Measurements from ENCODE around the gene SMAD3.

The SMAD3 gene

DNA sequence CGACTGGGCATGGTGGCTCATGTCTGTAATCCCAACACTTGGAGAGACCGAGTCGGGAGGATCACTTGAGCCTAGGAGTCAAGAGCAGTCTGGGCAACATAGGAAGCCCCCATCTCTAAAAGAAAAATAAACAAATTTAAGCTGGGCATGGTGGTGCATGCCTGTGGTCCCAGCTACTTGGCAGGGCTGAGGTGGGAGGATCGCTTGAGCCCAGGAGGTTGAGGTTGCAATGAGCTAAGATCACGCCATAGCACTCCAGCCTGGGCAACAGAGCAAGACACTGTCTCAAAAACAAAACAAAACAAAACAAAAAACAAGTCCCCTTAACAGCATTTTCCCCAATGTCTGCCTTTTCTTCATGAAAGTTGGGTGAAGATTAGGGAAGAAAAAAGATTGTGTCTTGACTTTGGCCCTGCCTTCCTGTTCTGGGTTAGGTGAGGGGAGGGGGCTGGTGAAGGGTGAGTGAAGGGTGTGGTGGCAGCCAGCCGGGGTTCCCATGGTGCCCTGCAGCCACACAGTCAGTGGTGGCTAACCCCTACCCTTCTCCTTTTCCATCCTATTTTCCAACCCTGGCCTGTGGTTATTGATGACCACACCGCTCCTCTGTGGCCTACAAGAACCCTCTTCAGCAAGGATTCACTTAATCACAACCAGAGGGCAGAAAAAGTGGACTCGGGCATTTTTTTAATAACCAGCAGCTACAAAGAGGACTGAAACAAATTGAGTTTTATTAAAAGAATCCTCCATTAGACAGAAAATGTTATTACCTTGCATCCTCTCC, 28.4 kb upstream of the SMAD3 start:
- DNase-seq: no peak

DNA sequence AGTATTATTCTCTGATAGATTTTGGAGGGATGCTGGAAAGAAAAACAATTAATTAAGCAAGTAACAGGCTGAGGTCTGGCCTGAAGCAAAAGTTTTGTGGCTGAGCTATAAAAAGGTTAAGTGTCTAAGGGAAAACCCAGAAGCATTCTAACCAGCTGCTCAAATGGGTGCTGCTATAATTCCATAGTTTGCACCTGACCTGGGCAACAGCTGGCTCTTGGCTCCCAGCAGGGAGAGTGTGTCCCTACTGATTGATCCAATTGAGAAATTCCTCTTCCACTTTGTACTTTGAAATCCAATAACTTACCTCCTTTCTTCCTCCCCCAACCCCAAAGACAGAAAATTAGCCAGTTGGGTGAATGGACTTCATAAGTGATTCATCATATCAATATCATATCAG, 27.7 kb upstream of the SMAD3 start:
- DNase-seq: no peak

DNA sequence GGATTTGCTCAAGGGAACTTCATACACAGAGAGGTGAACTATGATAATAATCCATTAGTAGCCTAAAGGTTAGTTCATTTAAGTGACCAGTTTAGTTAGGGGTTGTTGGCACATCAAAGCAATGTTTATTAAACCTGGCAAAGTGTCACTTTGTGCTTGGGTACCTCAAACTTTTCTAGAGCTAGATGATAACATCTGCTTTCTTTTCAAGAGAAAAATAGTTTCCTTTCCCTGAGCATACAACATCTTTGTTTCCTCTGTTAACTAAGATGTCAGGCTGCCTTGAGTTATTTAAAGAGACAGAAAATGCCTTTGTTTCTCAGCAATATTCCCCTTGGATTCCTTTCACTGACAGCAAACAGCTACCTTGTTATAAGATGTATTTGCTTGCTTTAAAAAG, 26.7 kb upstream of the SMAD3 start:
- DNase-seq: no peak

DNA sequence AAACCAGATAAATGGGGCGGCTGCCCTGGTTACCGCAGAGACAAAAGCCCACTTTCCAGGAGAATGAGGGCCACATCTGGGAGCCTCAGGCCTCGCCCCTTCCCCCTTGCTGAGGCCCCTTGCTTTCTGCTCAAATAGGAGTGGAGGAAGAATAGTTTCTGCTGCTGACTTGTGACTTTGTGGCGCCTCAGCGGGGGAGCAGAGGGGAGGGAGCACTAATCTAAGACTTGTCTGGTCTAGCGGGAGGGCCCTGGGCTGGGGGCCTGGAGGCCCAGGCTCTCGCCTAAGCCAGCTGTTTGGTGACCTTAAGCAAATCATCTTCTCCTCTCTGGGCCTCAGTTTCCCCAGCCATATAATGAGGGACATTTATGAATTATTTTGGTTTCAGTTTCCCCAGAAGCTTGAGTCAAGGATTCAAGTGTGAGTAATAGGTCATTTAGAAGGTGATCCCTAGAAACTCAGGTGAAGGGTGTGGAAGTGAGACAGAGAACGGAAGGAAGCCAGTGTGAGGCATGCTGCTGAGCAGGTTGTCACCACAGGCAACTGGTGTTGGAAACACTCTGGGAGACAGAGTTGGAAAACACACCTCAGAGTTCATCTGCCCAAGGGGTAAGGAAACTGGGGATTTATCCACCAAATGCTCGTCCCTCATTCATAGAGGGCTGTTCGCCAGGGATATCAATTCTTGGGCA, 25.9 kb upstream of the SMAD3 start:
- DNase-seq: no peak

DNA sequence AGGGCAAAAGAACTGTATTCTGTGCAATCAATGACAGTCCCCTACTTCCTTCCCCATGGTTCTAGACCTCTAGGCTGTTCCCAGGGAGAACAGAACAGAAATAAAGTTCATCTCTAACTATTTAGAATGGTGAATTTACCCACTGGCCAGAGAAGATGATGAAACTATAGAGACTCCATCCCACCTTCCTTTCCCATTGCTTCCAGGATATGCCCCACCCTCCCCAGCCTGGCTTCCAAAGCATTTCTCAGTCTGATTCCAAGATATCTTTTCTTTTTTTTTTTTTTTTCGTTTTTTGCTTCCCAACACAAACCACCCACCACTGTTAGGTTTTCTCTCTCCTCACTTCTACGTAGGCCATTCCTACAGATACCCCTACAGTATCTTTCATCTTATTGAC, 25.1 kb upstream of the SMAD3 start:
- no peak for DNase-seq

DNA sequence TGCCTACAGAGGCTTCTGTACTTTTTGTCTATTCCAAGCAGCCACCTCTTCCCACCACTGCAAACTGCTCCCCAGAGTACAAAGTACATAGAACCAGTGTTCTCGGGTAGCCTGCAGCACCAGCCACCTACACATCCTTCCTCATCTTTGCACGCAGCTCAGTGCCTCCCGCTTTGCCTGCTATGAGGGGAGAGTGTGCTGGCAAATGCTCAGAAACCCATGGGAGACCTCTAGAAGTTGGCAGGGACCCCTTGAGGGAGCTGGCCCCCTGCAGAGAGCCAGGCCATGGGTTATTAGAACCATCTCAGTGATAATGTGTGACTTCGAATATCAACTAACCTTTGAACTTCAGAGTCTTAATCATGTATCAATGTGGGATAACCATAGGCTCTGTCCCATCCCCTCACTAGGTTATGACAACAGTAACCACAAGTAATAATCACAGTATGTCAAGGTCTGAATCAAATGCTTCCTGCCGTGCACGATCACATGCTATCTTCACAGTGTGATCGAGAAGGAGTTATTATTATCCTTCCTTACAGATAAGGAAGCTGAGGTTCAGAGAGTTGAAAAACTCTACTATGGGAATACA, 22.8 kb upstream of the SMAD3 start:
- no peak for DNase-seq

DNA sequence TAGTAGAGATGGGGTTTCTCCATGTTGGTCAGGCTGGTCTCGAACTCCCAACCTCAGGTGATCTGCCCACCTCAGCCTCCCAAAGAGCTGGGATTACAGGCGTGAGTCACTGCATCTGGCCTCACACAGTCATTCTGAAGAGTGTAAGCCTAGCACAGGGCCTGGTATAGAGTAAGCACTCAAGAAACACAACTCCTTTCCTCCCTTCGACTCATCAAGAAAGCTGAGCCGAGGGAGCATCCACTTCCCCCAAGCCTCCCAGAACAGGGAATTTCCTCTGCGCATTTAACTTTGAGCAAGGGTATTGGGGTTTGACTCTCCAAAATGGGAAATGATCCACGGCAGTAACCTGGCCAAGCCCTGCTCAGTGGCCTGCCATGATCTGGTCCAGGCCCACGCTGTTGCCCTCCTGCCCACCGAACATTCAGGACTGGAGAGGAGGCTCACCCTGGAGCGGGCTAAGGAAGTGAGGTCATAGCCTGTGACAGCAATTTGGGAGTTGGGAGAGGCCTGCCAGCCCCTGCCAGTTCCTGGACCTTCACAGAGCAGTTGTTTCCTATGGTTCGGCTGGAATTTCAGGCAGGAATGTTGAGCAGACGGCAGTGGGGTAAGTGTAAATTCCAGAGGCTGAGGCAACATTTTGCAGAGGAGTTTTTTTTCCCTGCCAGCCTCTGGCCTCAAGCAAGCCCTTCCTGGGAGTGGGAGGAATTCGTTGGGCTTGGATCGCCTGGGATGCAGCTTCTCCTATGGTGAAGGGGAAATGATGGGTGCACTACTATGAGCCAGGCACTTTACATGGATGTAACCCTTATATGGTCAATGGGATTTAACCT, 21.2 kb upstream of the SMAD3 start:
- DNase-seq: no peak

DNA sequence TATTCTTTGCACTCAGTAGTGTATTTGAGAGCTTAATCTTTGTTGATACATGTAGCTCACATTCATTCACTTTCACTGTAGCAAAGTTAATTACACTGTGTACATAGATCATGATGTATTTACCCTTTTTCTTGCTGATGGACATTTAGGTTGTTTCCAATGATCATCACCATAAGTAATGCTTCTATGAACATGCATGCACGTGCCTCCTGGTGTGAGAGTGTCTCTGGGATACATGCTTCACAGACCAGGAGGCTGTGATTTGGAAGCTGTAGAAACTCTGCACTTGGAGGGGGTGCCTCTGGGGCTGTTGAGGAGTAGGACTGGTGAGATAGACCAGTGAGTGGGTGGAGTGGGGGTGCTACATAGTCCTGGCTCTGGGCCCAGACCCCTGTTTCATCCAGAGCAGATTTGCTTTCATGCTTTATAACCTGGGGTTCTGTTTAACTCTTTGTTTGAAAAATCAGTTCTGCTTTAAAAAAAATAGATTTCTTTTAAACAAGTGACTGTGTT, 18.2 kb upstream of the SMAD3 start:
- no peak for DNase-seq

DNA sequence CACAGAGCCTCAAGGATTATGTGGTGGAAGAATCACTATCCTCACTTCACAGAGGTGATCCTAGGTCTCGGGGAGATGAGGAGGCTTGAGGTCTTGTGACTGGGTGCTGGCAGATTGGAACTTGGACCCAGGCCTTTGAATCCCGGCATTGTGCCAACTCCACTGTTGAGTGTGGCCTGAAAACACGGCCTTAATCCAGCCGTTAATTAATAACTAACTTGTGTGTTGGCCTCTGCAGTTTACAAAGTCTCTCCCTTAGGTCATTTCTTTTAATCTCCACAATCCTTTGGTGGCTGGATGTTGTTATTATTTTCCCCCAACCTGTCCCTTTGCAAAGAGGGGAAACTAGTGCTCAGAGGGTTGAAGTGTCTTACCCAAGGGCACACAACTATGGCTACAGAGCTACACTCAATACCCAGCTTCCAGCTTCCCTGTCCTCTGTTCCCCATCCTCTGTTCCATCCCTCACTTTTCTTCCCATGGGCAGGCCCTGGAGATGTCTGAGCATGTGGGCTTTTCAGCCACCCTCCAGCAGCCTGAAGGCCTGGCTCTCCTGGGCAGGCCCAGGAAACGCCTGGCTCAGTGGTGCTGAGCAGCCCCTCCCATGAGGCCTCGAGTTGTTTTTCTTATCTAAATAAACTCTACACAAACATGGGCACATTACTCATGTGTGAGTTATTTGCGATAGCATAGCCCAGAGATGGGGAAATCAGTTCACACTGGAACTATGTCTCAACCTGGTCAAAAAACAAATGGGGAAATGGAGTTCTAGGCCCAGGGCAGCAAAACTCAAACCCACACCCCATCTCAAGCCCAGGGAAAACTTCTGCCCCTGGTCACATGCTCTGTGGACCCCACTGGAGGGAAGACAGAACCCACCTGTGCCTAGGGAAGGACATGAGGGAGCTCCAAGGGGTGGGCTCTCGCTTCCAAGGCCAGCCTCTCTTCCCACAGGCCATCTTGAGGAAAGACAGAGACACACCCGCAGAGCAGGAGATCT, 16.8 kb upstream of the SMAD3 start:
- DNase-seq: no peak

DNA sequence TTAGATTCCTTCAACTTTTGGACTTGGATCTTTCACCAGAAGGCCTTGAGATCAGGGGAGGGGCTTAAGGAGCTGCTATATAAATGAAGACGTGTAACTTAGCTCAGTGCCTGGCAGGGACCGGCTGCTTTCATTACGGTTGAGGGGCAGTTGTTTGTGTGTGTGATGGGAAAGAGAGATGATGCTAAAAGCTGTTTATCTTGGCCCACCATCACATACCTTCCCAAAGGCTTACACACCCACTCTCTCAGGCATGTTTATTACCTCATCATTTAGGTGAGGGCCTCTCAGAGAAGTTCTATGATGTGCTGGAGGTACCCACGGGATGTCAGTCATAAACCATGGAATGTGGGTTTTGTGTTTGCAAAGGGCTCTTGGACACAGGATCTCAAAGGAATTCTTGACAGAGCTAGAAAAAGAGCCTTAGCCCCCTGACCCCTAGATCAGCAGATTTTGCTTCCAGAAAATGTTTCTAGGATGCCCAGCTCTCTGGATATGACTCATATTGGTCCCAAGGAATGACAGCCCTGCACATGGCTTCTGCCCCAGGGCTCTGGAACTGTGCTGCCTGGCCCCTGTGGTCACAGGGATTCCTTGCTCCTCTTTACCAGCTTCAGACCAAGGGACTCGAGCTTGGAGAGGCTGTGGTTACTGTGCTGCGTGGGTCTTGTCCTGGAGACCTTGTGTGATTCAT, 15.9 kb upstream of the SMAD3 start:
- no peak for DNase-seq

DNA sequence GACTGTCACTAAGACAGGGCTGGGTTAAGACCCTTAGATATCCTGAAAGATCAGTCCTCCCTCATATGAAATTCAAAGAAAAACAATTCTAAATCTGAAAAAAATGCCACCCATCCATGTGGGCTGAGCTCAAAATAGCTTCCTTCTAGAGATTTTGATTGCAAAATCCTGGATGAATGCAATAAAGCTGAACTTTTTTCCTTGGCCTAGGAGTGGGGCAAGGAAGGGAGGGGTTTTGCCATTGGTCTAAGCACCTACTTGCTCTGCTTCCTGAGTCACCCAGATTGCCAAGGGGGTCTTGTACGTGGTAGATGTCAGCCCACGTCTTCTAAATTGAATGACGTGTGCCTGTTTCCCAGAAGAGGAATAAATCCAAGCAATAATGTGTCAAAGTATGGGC, 15.3 kb upstream of the SMAD3 start:
- DNase-seq: no peak

DNA sequence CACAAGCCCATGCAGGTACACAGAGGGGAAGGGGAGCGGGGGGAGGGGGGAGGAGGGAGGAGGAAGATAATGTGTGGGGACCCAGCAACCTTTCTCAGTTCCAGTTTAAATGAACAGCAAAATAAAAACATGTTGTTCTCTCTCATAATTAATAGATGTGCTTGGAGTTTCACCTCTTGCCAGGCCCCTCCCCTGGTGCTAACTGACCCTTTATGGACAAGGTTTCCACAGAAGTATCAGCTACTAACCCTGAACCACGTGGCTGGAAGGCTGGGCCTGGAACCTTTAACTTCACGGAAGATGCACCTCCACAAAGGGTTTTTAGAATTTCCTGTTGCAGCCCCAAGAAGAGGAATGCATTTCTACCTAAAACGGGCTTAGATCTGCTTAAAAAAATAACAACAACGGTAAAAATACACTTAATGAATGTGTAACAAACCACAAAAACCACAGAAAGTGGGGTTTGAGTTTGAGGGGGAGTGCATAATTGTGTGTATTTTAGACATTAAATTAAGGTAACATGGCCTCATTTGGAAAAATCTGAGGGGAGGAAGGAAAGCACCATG, 14.8 kb upstream of the SMAD3 start:
- DNase-seq: no peak

DNA sequence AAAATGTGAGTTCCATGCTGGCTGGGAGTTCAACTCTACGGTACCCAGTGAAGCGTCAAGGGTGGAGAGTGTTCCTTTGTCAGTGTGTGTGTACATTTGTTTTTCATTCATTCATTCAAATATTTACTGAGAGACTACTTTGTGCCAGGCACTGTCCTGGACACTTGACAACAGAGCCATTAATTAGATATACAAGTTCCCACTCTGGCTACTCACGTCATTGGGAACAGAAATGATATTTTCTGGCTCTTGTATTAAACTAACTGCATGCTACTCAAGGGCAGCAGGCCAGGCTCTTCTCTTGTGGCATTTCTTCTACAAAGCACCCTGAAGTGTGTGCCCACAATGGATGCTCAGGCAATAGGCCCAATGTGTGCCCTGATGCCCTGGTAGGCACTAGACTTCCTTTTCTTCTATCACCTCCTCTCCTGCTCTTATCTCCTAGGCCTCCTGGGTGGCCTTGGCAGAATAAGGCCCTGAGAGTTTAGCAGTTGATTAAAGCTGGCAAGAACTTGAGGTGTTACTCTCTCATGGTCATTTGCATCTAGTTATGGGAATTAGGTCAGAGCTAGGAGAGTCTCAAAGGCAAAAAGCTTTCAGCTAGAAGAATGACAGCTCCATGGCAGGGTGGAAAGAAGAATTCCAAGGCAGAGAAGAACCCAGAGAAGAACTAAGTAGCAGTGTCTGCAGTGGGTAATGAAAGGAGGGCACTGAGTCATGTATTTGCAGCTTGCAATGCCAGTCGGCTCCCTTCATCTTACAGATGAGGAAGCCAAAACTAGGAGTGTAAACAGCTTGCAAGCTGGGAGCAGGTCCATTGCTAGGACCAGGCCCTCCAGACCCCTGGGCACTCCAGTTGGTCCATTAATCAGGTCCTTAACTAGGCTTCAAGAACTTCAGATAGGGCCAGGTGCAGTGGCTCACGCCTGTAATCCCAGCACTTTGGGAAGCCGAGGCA, 14.0 kb upstream of the SMAD3 start:
- DNase-seq: no peak

DNA sequence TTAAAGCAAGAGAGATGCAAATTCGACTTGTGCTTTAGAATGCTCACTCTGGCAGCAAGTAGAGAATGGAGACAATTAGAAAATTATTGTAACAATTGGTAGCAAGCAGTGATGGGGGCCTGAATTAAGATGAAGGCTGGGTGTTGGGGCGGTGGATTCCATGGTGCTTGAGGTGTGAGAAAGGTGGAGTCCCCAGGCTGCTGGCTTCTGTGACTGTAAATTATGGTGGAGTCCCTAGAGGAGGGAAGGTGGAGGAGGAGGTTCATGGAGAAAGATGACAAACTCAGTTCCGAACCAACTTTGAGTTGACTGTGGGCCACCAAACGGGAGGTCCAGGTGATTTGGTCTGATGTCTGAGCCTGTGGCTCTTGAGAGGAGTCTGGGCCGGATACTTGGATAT, 10.7 kb upstream of the SMAD3 start:
- no peak for DNase-seq

DNA sequence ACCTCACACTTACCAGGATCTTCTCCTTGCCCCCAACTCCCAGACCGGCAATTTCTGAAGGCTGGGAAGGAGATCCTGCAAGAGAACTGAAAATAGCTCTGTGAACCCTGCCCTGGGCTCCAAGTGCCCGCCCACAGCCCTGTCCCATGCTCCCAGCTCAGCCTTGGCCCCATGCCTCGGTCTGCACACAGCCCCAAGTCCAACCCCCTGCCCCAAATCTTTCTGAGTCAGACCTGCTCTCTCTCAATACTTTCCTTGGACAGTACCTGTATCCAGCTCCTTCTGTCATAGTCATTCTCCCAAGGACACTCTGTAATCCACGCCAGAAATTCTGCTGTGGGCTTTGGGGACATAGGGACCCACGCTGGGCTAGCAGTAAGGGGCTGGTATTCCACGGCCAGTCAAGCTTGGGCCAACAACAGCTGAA, 6.3 kb upstream of the SMAD3 start:
- DNase-seq: no peak

DNA sequence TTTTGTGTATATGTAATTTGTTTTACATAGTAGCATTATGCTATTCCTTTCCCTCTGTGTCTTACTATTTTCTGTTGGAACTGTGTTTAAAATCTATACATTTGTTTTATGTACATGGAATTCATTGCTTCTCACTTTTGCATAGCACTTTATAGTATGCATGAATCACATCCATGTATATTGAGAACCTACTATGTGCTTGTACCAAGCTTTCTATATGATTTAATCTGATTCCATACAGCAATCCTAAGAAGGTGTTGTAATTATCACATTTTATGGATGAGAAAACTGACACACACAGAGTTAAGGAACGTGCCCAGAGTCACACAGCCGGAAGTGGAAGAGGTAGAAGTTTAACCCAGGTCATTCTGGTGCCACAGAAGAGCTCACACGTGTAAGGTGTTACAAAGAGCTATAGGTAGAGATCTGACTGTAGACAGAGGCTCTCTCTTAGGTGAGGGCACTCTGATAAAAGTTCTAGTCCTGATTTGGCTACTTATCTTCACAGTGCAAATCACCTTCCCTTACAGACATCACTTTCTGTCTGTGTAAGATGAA, 3.5 kb upstream of the SMAD3 start:
- DNase-seq: no peak

DNA sequence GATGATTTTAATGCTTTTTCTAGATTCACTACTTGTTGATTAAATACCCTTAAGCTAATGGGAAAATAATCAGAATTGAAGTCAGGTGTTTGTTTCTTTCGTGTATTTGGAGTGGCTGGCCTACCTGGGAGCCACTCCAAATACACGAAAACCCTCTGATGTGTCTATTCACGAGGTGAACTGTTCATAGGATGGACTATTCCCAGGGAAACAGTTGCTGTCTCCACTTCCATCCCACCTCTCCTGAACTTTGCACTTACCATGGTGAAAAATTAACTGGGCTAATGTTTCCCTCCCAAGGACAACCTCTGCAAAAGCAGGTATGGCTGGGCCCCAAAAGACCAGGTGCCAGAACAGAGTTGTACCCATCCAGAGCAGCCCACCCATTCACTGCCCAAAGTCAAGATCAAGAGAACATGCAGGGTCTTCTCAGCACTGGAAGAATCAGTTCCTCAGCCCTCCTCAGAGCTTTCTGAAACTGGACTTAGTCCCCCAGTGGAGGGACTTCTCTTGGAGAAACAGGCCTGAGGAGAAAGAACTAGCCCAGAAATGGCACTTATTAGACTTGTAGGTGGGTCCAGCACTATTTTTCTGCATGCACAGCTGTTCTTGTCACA, 2.9 kb upstream of the SMAD3 start:
- DNase-seq: no peak

DNA sequence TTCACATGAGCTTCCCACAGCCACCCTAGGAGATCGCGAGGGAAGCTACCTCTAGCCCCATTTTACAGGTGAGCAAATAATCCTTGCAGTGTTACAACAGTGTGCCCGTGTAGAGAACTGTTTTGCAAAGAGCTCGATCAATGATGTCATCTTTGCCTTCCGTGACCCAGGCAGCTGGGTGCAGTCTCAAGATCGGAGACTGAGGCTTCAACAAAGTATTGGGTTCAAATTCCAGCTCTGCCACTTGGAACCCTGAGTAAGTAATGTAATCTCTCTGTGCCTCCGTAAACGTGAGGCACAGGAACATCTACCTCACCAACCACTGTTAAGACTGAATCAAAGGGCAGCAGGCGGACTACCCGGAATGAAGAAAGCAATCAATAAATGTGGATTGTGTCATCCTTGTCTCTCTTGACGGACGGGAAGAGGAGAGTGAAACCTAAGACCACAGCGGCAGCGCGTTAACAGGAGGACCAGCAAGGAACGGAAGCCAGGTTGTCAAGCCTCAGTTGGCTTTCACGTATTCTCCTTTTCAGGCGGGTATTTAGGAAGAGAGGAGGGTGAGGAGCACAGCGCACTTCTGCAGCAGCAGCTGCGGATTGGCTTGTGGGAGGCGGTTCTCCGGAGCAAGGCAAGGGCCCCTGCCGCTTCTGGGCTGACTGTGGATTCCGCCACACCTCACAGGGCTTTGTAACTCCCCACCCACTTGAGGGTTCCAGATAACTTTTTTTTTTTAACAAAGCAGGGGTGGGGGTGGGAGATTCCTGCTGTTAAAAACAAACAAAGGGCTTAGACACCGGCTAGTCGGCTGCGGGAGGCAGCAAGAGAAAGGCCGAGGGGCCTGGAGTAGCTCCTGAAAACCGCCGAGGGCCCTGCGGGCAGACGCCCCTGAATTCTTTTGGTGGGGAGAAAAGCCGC, 1.5 kb upstream of the SMAD3 start:
- no peak for DNase-seq

Measured in NCI-H2171 (cell line).